GM18502 (cell line): ENCODE results near the gene DYNLT4.

Experiments used
- ATAC-seq: cut with Tn5 transposase; IDR thresholded peaks from one replicate; pipeline ENCODE4 v1.9.1; 2021; ENCODE audit warnings: mild to moderate bottlenecking; ENCODE audit not compliant: unreplicated experiment, poor library complexity

Gene DYNLT4

GRCh38 chr1:44792736-44793502 lies 14.2 kb downstream of the DYNLT4 start:
- ATAC-seq, result no peak

- ATAC-seq, result no peak
Measured at GRCh38 chr1:44790968-44791801, 16.0 kb downstream of the DYNLT4 start.

- no peak for ATAC-seq
Measured at GRCh38 chr1:44788120-44788860, 18.9 kb downstream of the DYNLT4 start, which contains the start of gene BEST4. Gene BEST4, minus strand, starts transcription at chr1:44788170. Its CDS starts 465 bp downstream, at chr1:44787705.

- no peak for ATAC-seq
Measured at GRCh38 chr1:44787506-44787905, 19.6 kb downstream of the DYNLT4 start.

- ATAC-seq, result no peak
Measured at GRCh38 chr1:44786841-44787426, 20.2 kb downstream of the DYNLT4 start.

- peak; percentile 66 for ATAC-seq
Measured at GRCh38 chr1:44786138-44786840, 20.9 kb downstream of the DYNLT4 start.

- no peak for ATAC-seq
Measured at GRCh38 chr1:44785501-44786137, 21.5 kb downstream of the DYNLT4 start.

- ATAC-seq, result no peak
Measured at GRCh38 chr1:44785029-44785380, 22.1 kb downstream of the DYNLT4 start.

GRCh38 chr1:44784094-44785028 lies 22.8 kb downstream of the DYNLT4 start:
- no peak for ATAC-seq

GRCh38 chr1:44783697-44784093 lies 23.5 kb downstream of the DYNLT4 start:
- no peak for ATAC-seq

GRCh38 chr1:44780583-44781121 lies 26.5 kb downstream of the DYNLT4 start:
- ATAC-seq, result no peak

- ATAC-seq, result no peak
Measured at GRCh38 chr1:44778705-44779576, 28.2 kb downstream of the DYNLT4 start.

- ATAC-seq, result no peak
Measured at GRCh38 chr1:44777969-44778635, 29.0 kb downstream of the DYNLT4 start.

GRCh38 chr1:44777547-44777946 lies 29.6 kb downstream of the DYNLT4 start:
- no peak for ATAC-seq

GRCh38 chr1:44776730-44777068 lies 30.5 kb downstream of the DYNLT4 start:
- no peak for ATAC-seq

GRCh38 chr1:44775930-44776729 lies 31.0 kb downstream of the DYNLT4 start:
- peak; percentile 27 for ATAC-seq
